Fibroblast of lung (primary cell): ENCODE measurements around the gene CD164L2. TPM values are rescaled to one million over a fixed set of nuclear protein-coding genes. Genes with fewer than 3 reads are reported as not detected.

ENCODE experiments used
- DNase-seq, 2 donors: peaks; one replicate each; pipeline versions ENCODE4 v3.0.0 to v3.0.0-alpha.2; 2010; ENCODE audit warnings: low read depth in 2 of 2
- H2AFZ ChIP-seq: 2 replicates; pipeline ENCODE4 v1.5.1; 2012; ENCODE audit warnings: low read length, control low read depth, inconsistent platforms
- H3K27ac ChIP-seq: 2 replicates; pipeline ENCODE4 v1.5.1; 2011; ENCODE audit warnings: low read length, control low read depth; ENCODE audit not compliant: insufficient read depth
- H3K27me3 ChIP-seq: 2 replicates; pipeline ENCODE4 v1.5.1; 2011; ENCODE audit warnings: mild to moderate bottlenecking, low read length; ENCODE audit not compliant: control insufficient read depth, insufficient read depth
- H3K36me3 ChIP-seq: 2 replicates; pipeline ENCODE4 v1.5.1; 2011; ENCODE audit warnings: low read length; ENCODE audit not compliant: control insufficient read depth, insufficient read depth
- H3K4me1 ChIP-seq: 2 replicates; pipeline ENCODE4 v1.5.1; 2011; ENCODE audit warnings: low read length; ENCODE audit not compliant: control insufficient read depth, insufficient read depth; ENCODE audit errors: extremely low read depth
- H3K4me2 ChIP-seq: 2 replicates; pipeline ENCODE4 v1.5.1; 2011; ENCODE audit warnings: low read length, control low read depth; ENCODE audit not compliant: insufficient read depth; ENCODE audit errors: extremely low read depth
- H3K4me3 ChIP-seq, 4 experiments: fragments of 200-600 bp in 1 of 4; sonication (generic) in 1 of 4; replicated peaks in 1 of 4; 2 replicates each; pipeline ENCODE4 v1.5.1; 2011 to 2016; ENCODE audit warnings: low read length in 4 of 4, low read depth in 3 of 4, mild to moderate bottlenecking in 3 of 4, control low read depth in 2 of 4, inconsistent platforms in 1 of 4, mixed read lengths in 1 of 4; ENCODE audit not compliant: insufficient read depth in 1 of 4; ENCODE audit errors: control extremely low read depth in 1 of 4
- H3K79me2 ChIP-seq: 2 replicates; pipeline ENCODE4 v1.5.1; 2012; ENCODE audit warnings: mild to moderate bottlenecking, low read length, inconsistent platforms; ENCODE audit not compliant: control insufficient read depth, insufficient read depth
- H3K9ac ChIP-seq: 2 replicates; pipeline ENCODE4 v1.5.1; 2011; ENCODE audit warnings: mild to moderate bottlenecking, low read length, control low read depth; ENCODE audit not compliant: insufficient read depth
- H3K9me3 ChIP-seq: 2 replicates; pipeline ENCODE4 v1.5.1; 2012; ENCODE audit warnings: low read depth, low read length; ENCODE audit not compliant: control insufficient read depth, insufficient read depth
- H4K20me1 ChIP-seq: 2 replicates; pipeline ENCODE4 v1.5.1; 2011; ENCODE audit warnings: low read length; ENCODE audit not compliant: control insufficient read depth, insufficient read depth; ENCODE audit errors: extremely low read depth
- CTCF ChIP-seq, 2 donors: IDR thresholded peaks in 1 of 2; conservative IDR thresholded peaks in 1 of 2; 1 replicate in 1 of 2; 2 replicates in 1 of 2; pipeline ENCODE4 v1.5.1; 2011 to 2012; ENCODE audit warnings: low read length in 2 of 2, control low read depth in 1 of 2, inconsistent platforms in 1 of 2, low read depth in 1 of 2, mild to moderate bottlenecking in 1 of 2
- EZH2 ChIP-seq: IDR thresholded peaks from 2 replicates; pipeline ENCODE4 v1.5.1; 2012; ENCODE audit warnings: low read length, control low read depth, mild to moderate bottlenecking; ENCODE audit errors: missing control alignments
- polyA plus RNA-seq, 2 donors: library from polyadenylated mRNA; depleted of rRNA in 1 of 2; stranded (reverse) in 1 of 2; unstranded in 1 of 2; fragments of >200 nt; gene quantifications; 2 replicates each; pipeline ENCODE4 v1.2.1, GENCODE V29; 2011 to 2012; ENCODE audit warnings: missing spikeins in 1 of 2
- total RNA-seq: library from RNA; depleted of rRNA; stranded (reverse); fragments of >200 nt; gene quantifications from 2 replicates; pipeline ENCODE4 v1.2.1, GENCODE V29; 2014

Gene CD164L2
- total and polyA plus RNA-seq, 2 donors (not counting 1 experiment from before 2014, with no cell fraction given): not detected

GRCh38 chr1:27398405-27399149 lies 15.4 kb upstream of the CD164L2 start:
- H3K4me3 ChIP-seq: no peak overlapping the region
- no peaks in the 10 kb centered on the region for H3K27me3 ChIP-seq
- no peak overlapping the region for H3K27ac ChIP-seq
- H4K20me1 ChIP-seq: no peaks in the 10 kb centered on the region
- no peak overlapping the region for H3K4me2 ChIP-seq
- peaks cover 4% of the 10 kb centered on the region for H3K79me2 ChIP-seq
- peaks cover 22% of the 10 kb centered on the region for H3K4me1 ChIP-seq
- no peak for DNase-seq
- H3K36me3 ChIP-seq: no peaks in the 10 kb centered on the region
- no peak overlapping the region for H2AFZ ChIP-seq
- no peaks in the 10 kb centered on the region for H3K9me3 ChIP-seq
- TF ChIP-seq EZH2 (no peak), CTCF (conservative IDR thresholded peaks at IDR 0.05 in 1 of 2, IDR thresholded peaks at IDR 0.05 in 1 of 2; ENCODE audit: low read depth in 1 of 2, low read length in 2 of 2) (no peak)
- H3K9ac ChIP-seq: no peak overlapping the region

- Histone ChIP-seq H2AFZ (no peak overlapping the region), H3K4me2 (no peak overlapping the region), H3K9ac (no peak overlapping the region), H3K27ac (no peak overlapping the region), H3K9me3 (no peaks in the 10 kb centered on the region), H3K79me2 (peaks cover 6% of the 10 kb centered on the region), H3K4me3 (no peak overlapping the region), H3K27me3 (no peaks in the 10 kb centered on the region), H4K20me1 (no peaks in the 10 kb centered on the region), H3K4me1 (peaks cover 23% of the 10 kb centered on the region), H3K36me3 (no peaks in the 10 kb centered on the region)
- no peak for DNase-seq
- TF ChIP-seq EZH2 (no peak), CTCF (conservative IDR thresholded peaks at IDR 0.05 in 1 of 2, IDR thresholded peaks at IDR 0.05 in 1 of 2; ENCODE audit: low read depth in 1 of 2, low read length in 2 of 2) (no peak)
Measured at GRCh38 chr1:27397749-27398148, 14.6 kb upstream of the CD164L2 start.

- TF ChIP-seq EZH2 (no peak), CTCF (conservative IDR thresholded peaks at IDR 0.05 in 1 of 2, IDR thresholded peaks at IDR 0.05 in 1 of 2; ENCODE audit: low read depth in 1 of 2, low read length in 2 of 2) (no peak)
- Histone ChIP-seq H3K9me3 (no peaks in the 10 kb centered on the region), H3K4me1 (peaks cover 18% of the 10 kb centered on the region), H3K79me2 (peaks cover 7% of the 10 kb centered on the region), H3K27me3 (no peaks in the 10 kb centered on the region), H3K27ac (no peak overlapping the region), H2AFZ (no peak overlapping the region), H3K9ac (no peak overlapping the region), H3K36me3 (no peaks in the 10 kb centered on the region), H4K20me1 (no peaks in the 10 kb centered on the region), H3K4me2 (no peak overlapping the region), H3K4me3 (no peak overlapping the region)
- no peak for DNase-seq
Measured at GRCh38 chr1:27397110-27397509, 14.0 kb upstream of the CD164L2 start.
